H9 (cell line): ENCODE data around the gene CCDC172. TPM values are rescaled to one million over a fixed set of nuclear protein-coding genes. Genes with fewer than 3 reads are reported as not detected.

ENCODE experiments used
- DNase-seq: peaks from one replicate; pipeline ENCODE4 v3.0.0-alpha.2; 2017
- H2AFZ ChIP-seq: one replicate; pipeline ENCODE4 v1.6.1; 2013; ENCODE audit warnings: mild to moderate bottlenecking, low read length, control low read depth, moderate library complexity
- H2AK5ac ChIP-seq: 2 replicates; pipeline ENCODE4 v1.6.1; 2013; ENCODE audit warnings: low read length, control low read depth, mixed read lengths; ENCODE audit not compliant: insufficient read length
- H2BK120ac ChIP-seq: one replicate; pipeline ENCODE4 v1.6.1; 2013; ENCODE audit warnings: low read depth, mild to moderate bottlenecking, low read length, control low read depth, inconsistent platforms; ENCODE audit not compliant: poor library complexity, severe bottlenecking
- H2BK12ac ChIP-seq: 2 replicates; pipeline ENCODE4 v1.6.1; 2013; ENCODE audit warnings: low read length, control low read depth, mixed read lengths, low read depth; ENCODE audit not compliant: insufficient read length
- H2BK15ac ChIP-seq: 2 replicates; pipeline ENCODE4 v1.6.1; 2013; ENCODE audit warnings: low read depth, low read length, control low read depth
- H2BK20ac ChIP-seq: one replicate; pipeline ENCODE4 v1.6.1; 2013; ENCODE audit warnings: low read depth, mild to moderate bottlenecking, low read length, control low read depth, inconsistent platforms; ENCODE audit not compliant: poor library complexity, severe bottlenecking
- H2BK5ac ChIP-seq: 2 replicates; pipeline ENCODE4 v1.6.1; 2013; ENCODE audit warnings: low read length, control low read depth, mixed read lengths; ENCODE audit not compliant: insufficient read length
- H3K14ac ChIP-seq: 2 replicates; pipeline ENCODE4 v1.6.1; 2013; ENCODE audit warnings: low read length, control low read depth; ENCODE audit not compliant: insufficient read depth
- H3K18ac ChIP-seq: 2 replicates; pipeline ENCODE4 v1.6.1; 2013; ENCODE audit warnings: low read depth, mild to moderate bottlenecking, mixed read lengths, low read length, control low read depth; ENCODE audit not compliant: insufficient read length
- H3K23ac ChIP-seq: 2 replicates; pipeline ENCODE4 v1.6.1; 2013; ENCODE audit warnings: low read length, control low read depth, mixed read lengths, low read depth; ENCODE audit not compliant: insufficient read length
- H3K23me2 ChIP-seq: 2 replicates; pipeline ENCODE4 v1.6.1; 2013; ENCODE audit warnings: low read depth, mild to moderate bottlenecking, mixed read lengths, low read length, control low read depth; ENCODE audit not compliant: insufficient read length, poor library complexity, severe bottlenecking
- H3K27ac ChIP-seq: 2 replicates; pipeline ENCODE4 v1.5.1; 2013; ENCODE audit warnings: low read length, control low read depth, mixed read lengths, low read depth; ENCODE audit not compliant: insufficient read length
- H3K27me3 ChIP-seq: 2 replicates; pipeline ENCODE4 v1.6.1; 2013; ENCODE audit warnings: low read length, control low read depth, inconsistent platforms; ENCODE audit not compliant: insufficient read depth
- H3K4ac ChIP-seq: 2 replicates; pipeline ENCODE4 v1.6.1; 2013; ENCODE audit warnings: low read depth, mild to moderate bottlenecking, control low read depth, inconsistent platforms, low read length, moderate library complexity
- H3K4me1 ChIP-seq: 2 replicates; pipeline ENCODE4 v1.6.1; 2013; ENCODE audit warnings: low read length, control low read depth, inconsistent platforms; ENCODE audit not compliant: insufficient read depth
- H3K4me2 ChIP-seq: 2 replicates; pipeline ENCODE4 v1.6.1; 2013; ENCODE audit warnings: low read length, control low read depth, mixed read lengths; ENCODE audit not compliant: insufficient read length, insufficient read depth
- H3K56ac ChIP-seq: 2 replicates; pipeline ENCODE4 v1.6.1; 2013; ENCODE audit warnings: low read depth, mild to moderate bottlenecking, mixed read lengths, low read length, control low read depth; ENCODE audit not compliant: insufficient read length
- H3K79me1 ChIP-seq: 2 replicates; pipeline ENCODE4 v1.6.1; 2013; ENCODE audit warnings: low read depth, mild to moderate bottlenecking, moderate library complexity, low read length, control low read depth, inconsistent platforms; ENCODE audit not compliant: insufficient read depth, poor library complexity, severe bottlenecking
- H3K79me2 ChIP-seq: 2 replicates; pipeline ENCODE4 v1.6.1; 2013; ENCODE audit warnings: low read length, control low read depth, inconsistent platforms; ENCODE audit not compliant: insufficient read depth
- H3K9ac ChIP-seq: 2 replicates; pipeline ENCODE4 v1.6.1; 2013; ENCODE audit warnings: low read length, control low read depth, mixed read lengths; ENCODE audit not compliant: insufficient read length; ENCODE audit errors: extremely low read depth
- H3K9me3 ChIP-seq: one replicate; pipeline ENCODE4 v1.6.1; 2013; ENCODE audit warnings: low read depth, low read length, inconsistent platforms; ENCODE audit not compliant: control insufficient read depth
- H3T11ph ChIP-seq: one replicate; pipeline ENCODE4 v1.6.1; 2013; ENCODE audit warnings: mild to moderate bottlenecking, low read length, control low read depth, inconsistent platforms
- H4K20me1 ChIP-seq: one replicate; pipeline ENCODE4 v1.6.1; 2013; ENCODE audit not compliant: control insufficient read depth, insufficient read length, insufficient read depth
- H4K5ac ChIP-seq: 2 replicates; pipeline ENCODE4 v1.6.1; 2013; ENCODE audit warnings: low read depth, mild to moderate bottlenecking, mixed read lengths, low read length, control low read depth; ENCODE audit not compliant: insufficient read length
- H4K8ac ChIP-seq: replicated peaks from 2 replicates; pipeline ENCODE4 v1.6.1; 2013; ENCODE audit warnings: low read length, control low read depth, mixed read lengths, low read depth; ENCODE audit not compliant: insufficient read length
- H4K91ac ChIP-seq: 2 replicates; pipeline ENCODE4 v1.6.1; 2013; ENCODE audit warnings: low read depth, mild to moderate bottlenecking, moderate library complexity, mixed read lengths, low read length, control low read depth; ENCODE audit not compliant: insufficient read length
- H3K27ac Mint-ChIP-seq, 3 experiments: 2 replicates in 2 of 3; 3 replicates in 1 of 3; pipeline ENCODE4 v1.8.0; 2020 to 2021; ENCODE audit warnings: mixed read lengths in 3 of 3, mild to moderate bottlenecking in 1 of 3, moderate library complexity in 1 of 3
- H3K27me3 Mint-ChIP-seq: 2 replicates; pipeline ENCODE4 v1.8.0; 2021; ENCODE audit warnings: low read depth, mild to moderate bottlenecking, moderate library complexity, mixed read lengths
- H3K36me3 Mint-ChIP-seq, 3 experiments: 2 replicates in 2 of 3; 3 replicates in 1 of 3; pipeline ENCODE4 v1.8.0; 2020 to 2021; ENCODE audit warnings: low read depth in 3 of 3, mixed read lengths in 3 of 3; ENCODE audit not compliant: insufficient read depth in 1 of 3
- H3K4me1 Mint-ChIP-seq, 2 experiments: 2 replicates each; pipeline ENCODE4 v1.8.0; 2020; ENCODE audit warnings: mixed read lengths in 2 of 2
- H3K4me3 Mint-ChIP-seq, 2 experiments: 2 replicates in 1 of 2; 3 replicates in 1 of 2; pipeline ENCODE4 v1.8.0; 2020 to 2021; ENCODE audit warnings: mild to moderate bottlenecking in 2 of 2, mixed read lengths in 2 of 2, moderate library complexity in 1 of 2
- H3K9me3 Mint-ChIP-seq, 2 experiments: 2 replicates in 1 of 2; 3 replicates in 1 of 2; pipeline ENCODE4 v1.8.0; 2020; ENCODE audit warnings: mild to moderate bottlenecking in 2 of 2, mixed read lengths in 2 of 2, moderate library complexity in 1 of 2
- WGBS: extraction: QIAGEN DNeasy Blood & Tissue Kit; methylation state at CpG from one replicate; pipeline ENCODE4 v1.1.7; 2013; ENCODE audit warnings: missing lambda C conversion rate, low lambda C conversion rate, mixed read lengths; ENCODE audit not compliant: insufficient read length; ENCODE audit errors: extremely low coverage; 5-methylcytosine and 5-hydroxymethylcytosine counted together
- total RNA-seq: library from RNA; stranded (reverse); gene quantifications from 2 replicates; pipeline ENCODE4 v1.2.1, GENCODE V29; 2021
- TF ChIP-seq, protein P1 (sequence below): fragments of 200-600 bp; sonication (generic); conservative IDR thresholded peaks from 3 replicates; pipeline ENCODE4 v1.8.0; 2021; ENCODE audit warnings: antibody characterized with exemption, mild to moderate bottlenecking

The CCDC172 gene
- total RNA-seq, 1 experiment from 2014 or later = 1.3 TPM

DNA sequence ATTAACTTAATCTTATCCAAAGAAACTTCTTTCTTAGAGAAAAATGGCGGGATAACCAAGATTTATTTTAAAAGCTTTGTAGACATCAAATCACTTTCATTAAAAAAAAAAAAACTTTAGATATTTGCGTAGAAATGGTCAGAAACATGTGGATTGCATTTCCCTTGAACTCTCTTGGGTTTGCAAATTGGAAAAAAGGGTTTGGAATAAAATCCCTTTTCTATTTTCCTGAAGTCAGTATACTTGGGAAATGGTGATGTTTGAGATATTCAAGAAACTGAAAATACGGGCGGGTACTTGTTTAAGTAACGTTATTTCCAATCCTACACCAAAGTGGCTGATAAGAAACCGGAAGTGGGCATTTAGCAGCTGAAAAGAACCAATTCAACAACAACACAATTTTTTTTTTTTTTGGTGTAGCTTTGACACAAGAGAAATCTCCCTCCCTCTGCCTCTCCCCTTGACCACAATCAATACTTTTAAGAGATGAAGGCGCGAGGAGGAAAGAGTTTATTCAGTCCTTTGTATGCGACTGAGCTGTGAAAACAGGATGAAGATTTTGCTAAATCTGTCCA is 37.5 kb upstream of the CCDC172 start:
- H3K27me3 Mint-ChIP-seq = peaks cover 3% of the 10 kb centered on the region
- no peaks in the 10 kb centered on the region for H3K9me3 ChIP-seq
- H3K9ac ChIP-seq = no peak overlapping the region
- no peaks in the 10 kb centered on the region for H3K79me2 ChIP-seq
- H2BK120ac ChIP-seq = no peak overlapping the region
- H3K4me3 Mint-ChIP-seq = no peak overlapping the region
- no peak overlapping the region for H3K18ac ChIP-seq
- H4K5ac ChIP-seq = no peak overlapping the region
- no peaks in the 10 kb centered on the region for H3K27me3 ChIP-seq
- no peak overlapping the region for H4K8ac ChIP-seq
- H3K79me1 ChIP-seq = no peaks in the 10 kb centered on the region
- WGBS = no CpG with 5 or more reads among the region's 9 CpGs
- H3K23ac ChIP-seq = no peak overlapping the region
- H3K56ac ChIP-seq = no peak overlapping the region
- H4K91ac ChIP-seq = no peak overlapping the region
- H3K23me2 ChIP-seq = no peaks in the 10 kb centered on the region
- peaks cover 0 to 2% of the 10 kb centered on the region in 2 experiments; a peak in 2 of 4 replicates for H3K4me1 Mint-ChIP-seq
- H2BK12ac ChIP-seq = no peak overlapping the region
- H2BK15ac ChIP-seq = no peak overlapping the region
- H3K4me1 ChIP-seq = no peaks in the 10 kb centered on the region; the same call in 1 of the 2 replicates
- H3K4ac ChIP-seq = no peak overlapping the region
- no peak overlapping the region for H2AFZ ChIP-seq
- no peak overlapping the region for H3K14ac ChIP-seq
- H3K4me2 ChIP-seq = no peak overlapping the region
- H3K9me3 Mint-ChIP-seq = peaks cover 2 to 8% of the 10 kb centered on the region in 2 experiments; a peak in 2 of 5 replicates
- no peak overlapping the region for H3K27ac ChIP-seq
- no peaks in the 10 kb centered on the region for H4K20me1 ChIP-seq
- H2AK5ac ChIP-seq = no peak overlapping the region
- TF ChIP-seq, protein P1, sequence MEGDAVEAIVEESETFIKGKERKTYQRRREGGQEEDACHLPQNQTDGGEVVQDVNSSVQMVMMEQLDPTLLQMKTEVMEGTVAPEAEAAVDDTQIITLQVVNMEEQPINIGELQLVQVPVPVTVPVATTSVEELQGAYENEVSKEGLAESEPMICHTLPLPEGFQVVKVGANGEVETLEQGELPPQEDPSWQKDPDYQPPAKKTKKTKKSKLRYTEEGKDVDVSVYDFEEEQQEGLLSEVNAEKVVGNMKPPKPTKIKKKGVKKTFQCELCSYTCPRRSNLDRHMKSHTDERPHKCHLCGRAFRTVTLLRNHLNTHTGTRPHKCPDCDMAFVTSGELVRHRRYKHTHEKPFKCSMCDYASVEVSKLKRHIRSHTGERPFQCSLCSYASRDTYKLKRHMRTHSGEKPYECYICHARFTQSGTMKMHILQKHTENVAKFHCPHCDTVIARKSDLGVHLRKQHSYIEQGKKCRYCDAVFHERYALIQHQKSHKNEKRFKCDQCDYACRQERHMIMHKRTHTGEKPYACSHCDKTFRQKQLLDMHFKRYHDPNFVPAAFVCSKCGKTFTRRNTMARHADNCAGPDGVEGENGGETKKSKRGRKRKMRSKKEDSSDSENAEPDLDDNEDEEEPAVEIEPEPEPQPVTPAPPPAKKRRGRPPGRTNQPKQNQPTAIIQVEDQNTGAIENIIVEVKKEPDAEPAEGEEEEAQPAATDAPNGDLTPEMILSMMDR = no peak
- no peak overlapping the region for H2BK5ac ChIP-seq
- no peak overlapping the region for H2BK20ac ChIP-seq
- H3K27ac Mint-ChIP-seq = no peak overlapping the region
- DNase-seq = no peak
- H3K36me3 Mint-ChIP-seq = no peaks in the 10 kb centered on the region
- H3T11ph ChIP-seq = no peak overlapping the region
